ENCODE results near the gene GALNT15.

Gene GALNT15

GRCh38 chr3:16182183-16182582, 7.7 kb downstream of the GALNT15 start:
- Histone ChIP-seq H3K4me1 (ENCODE audit: control insufficient read depth in 1 of 2, insufficient read depth in 1 of 2, low read depth in 1 of 2, low read length in 1 of 2) (no peaks in the 10 kb centered on the region), H3K9me3 (no peaks in the 10 kb centered on the region), H3K36me3 (no peaks in the 10 kb centered on the region), H3K27ac (no peak overlapping the region), H3K4me3 (ENCODE audit: low read depth in 1 of 2, low read length in 1 of 2) (no peak overlapping the region), H3K27me3 (no peaks in the 10 kb centered on the region)
- TF ChIP-seq CTCF (IDR thresholded peaks at IDR 0.05) = no peak

- H3K27ac ChIP-seq = no peak overlapping the region
- TF ChIP-seq CTCF (IDR thresholded peaks at IDR 0.05) = no peak
- no peaks in the 10 kb centered on the region for H3K4me1 ChIP-seq (ENCODE audit: control insufficient read depth in 1 of 2, insufficient read depth in 1 of 2, low read depth in 1 of 2, low read length in 1 of 2)
- no peaks in the 10 kb centered on the region for H3K27me3 ChIP-seq
- no peak overlapping the region for H3K4me3 ChIP-seq (ENCODE audit: low read depth in 1 of 2, low read length in 1 of 2)
- H3K36me3 ChIP-seq = no peaks in the 10 kb centered on the region
- H3K9me3 ChIP-seq = no peaks in the 10 kb centered on the region
Measured at GRCh38 chr3:16182612-16183011, 8.1 kb downstream of the GALNT15 start.

GRCh38 chr3:16183082-16183481, 8.6 kb downstream of the GALNT15 start:
- H3K4me1 ChIP-seq (ENCODE audit: control insufficient read depth in 1 of 2, insufficient read depth in 1 of 2, low read depth in 1 of 2, low read length in 1 of 2) = no peaks in the 10 kb centered on the region
- H3K27me3 ChIP-seq = no peaks in the 10 kb centered on the region
- no peak overlapping the region for H3K27ac ChIP-seq
- no peaks in the 10 kb centered on the region for H3K36me3 ChIP-seq
- no peak for TF ChIP-seq CTCF (IDR thresholded peaks at IDR 0.05)
- H3K4me3 ChIP-seq (ENCODE audit: low read depth in 1 of 2, low read length in 1 of 2) = no peak overlapping the region
- H3K9me3 ChIP-seq = no peaks in the 10 kb centered on the region

- Histone ChIP-seq H3K4me3 (ENCODE audit: low read depth in 1 of 2, low read length in 1 of 2) (no peak overlapping the region), H3K4me1 (ENCODE audit: control insufficient read depth in 1 of 2, insufficient read depth in 1 of 2, low read depth in 1 of 2, low read length in 1 of 2) (no peaks in the 10 kb centered on the region), H3K27ac (no peak overlapping the region), H3K36me3 (no peaks in the 10 kb centered on the region), H3K27me3 (no peaks in the 10 kb centered on the region), H3K9me3 (no peaks in the 10 kb centered on the region)
- no peak for TF ChIP-seq CTCF (IDR thresholded peaks at IDR 0.05)
Measured at GRCh38 chr3:16183601-16184270, 9.3 kb downstream of the GALNT15 start.

- TF ChIP-seq CTCF (IDR thresholded peaks at IDR 0.05) = no peak
- Histone ChIP-seq H3K4me3 (ENCODE audit: low read depth in 1 of 2, low read length in 1 of 2) (no peak overlapping the region), H3K4me1 (ENCODE audit: control insufficient read depth in 1 of 2, insufficient read depth in 1 of 2, low read depth in 1 of 2, low read length in 1 of 2) (no peaks in the 10 kb centered on the region), H3K27me3 (no peaks in the 10 kb centered on the region), H3K9me3 (no peaks in the 10 kb centered on the region), H3K36me3 (no peaks in the 10 kb centered on the region), H3K27ac (no peak overlapping the region)
Measured at GRCh38 chr3:16186086-16186485, 11.6 kb downstream of the GALNT15 start.
